Mesothelial cell of epicardium (in vitro differentiated cells): ENCODE measurements around the gene RNF207. TPM values are rescaled to one million over a fixed set of nuclear protein-coding genes. Genes with fewer than 3 reads are reported as not detected.

ENCODE experiments used
- DNase-seq, 2 experiments: peaks; one replicate each; pipeline ENCODE4 v3.0.0; 2021; ENCODE audit warnings: low spot score in 2 of 2; ENCODE audit not compliant: unreplicated experiment in 2 of 2
- H3K27ac Mint-ChIP-seq: 2 replicates; pipeline ENCODE4 v1.8.0; 2021; ENCODE audit warnings: mixed read lengths
- H3K27me3 Mint-ChIP-seq: 2 replicates; pipeline ENCODE4 v1.8.0; 2021; ENCODE audit warnings: low read depth, mixed read lengths
- H3K36me3 Mint-ChIP-seq: 2 replicates; pipeline ENCODE4 v1.8.0; 2021; ENCODE audit warnings: mixed read lengths
- H3K4me1 Mint-ChIP-seq: 2 replicates; pipeline ENCODE4 v1.8.0; 2021; ENCODE audit warnings: mixed read lengths
- H3K4me3 Mint-ChIP-seq: 2 replicates; pipeline ENCODE4 v1.8.0; 2021; ENCODE audit warnings: mild to moderate bottlenecking, moderate library complexity, mixed read lengths
- H3K9me3 Mint-ChIP-seq: 2 replicates; pipeline ENCODE4 v1.8.0; 2021; ENCODE audit warnings: mixed read lengths
- CTCF ChIP-seq: fragments of 200-600 bp; sonication (generic); IDR thresholded peaks from one replicate; pipeline ENCODE4 v1.5.0; 2021; ENCODE audit warnings: antibody characterized with exemption; ENCODE audit not compliant: unreplicated experiment
- total RNA-seq: library from RNA; stranded (reverse); gene quantifications from 3 replicates; pipeline ENCODE4 v1.2.1, GENCODE V29; 2021

Gene RNF207
- total RNA-seq, 1 donor from 2014 or later = 481 TPM

- no peaks in the 10 kb centered on the region for H3K4me1 Mint-ChIP-seq
Measured at GRCh38 chr1:6254691-6255090, 48.8 kb downstream of the RNF207 start.

GRCh38 chr1:6256645-6257044 lies 50.7 kb downstream of the RNF207 start:
- no peak for DNase-seq
- H3K27me3 Mint-ChIP-seq = peaks cover 56% of the 10 kb centered on the region

More at GRCh38 chr1:6254691-6255090, 48.8 kb downstream of the RNF207 start:
- no peak overlapping the region for H3K27ac Mint-ChIP-seq
- H3K27me3 Mint-ChIP-seq = peaks cover 69% of the 10 kb centered on the region
- no peaks in the 10 kb centered on the region for H3K36me3 Mint-ChIP-seq
- TF ChIP-seq CTCF = no peak
- DNase-seq = no peak
- no peaks in the 10 kb centered on the region for H3K9me3 Mint-ChIP-seq
- H3K4me3 Mint-ChIP-seq = no peak overlapping the region

GRCh38 chr1:6257541-6258069 lies 51.7 kb downstream of the RNF207 start:
- Mint-ChIP-seq H3K27me3 (peaks cover 50% of the 10 kb centered on the region), H3K4me3 (no peak overlapping the region)

More at GRCh38 chr1:6256645-6257044, 50.7 kb downstream of the RNF207 start:
- TF ChIP-seq CTCF = no peak
- Mint-ChIP-seq H3K9me3 (no peaks in the 10 kb centered on the region), H3K4me3 (no peak overlapping the region), H3K27ac (no peak overlapping the region), H3K4me1 (no peaks in the 10 kb centered on the region), H3K36me3 (no peaks in the 10 kb centered on the region)

GRCh38 chr1:6258675-6259074 lies 52.8 kb downstream of the RNF207 start:
- TF ChIP-seq CTCF = no peak
- Mint-ChIP-seq H3K27ac (no peak overlapping the region), H3K27me3 (peaks cover 46% of the 10 kb centered on the region), H3K36me3 (no peaks in the 10 kb centered on the region), H3K4me1 (peaks cover 4% of the 10 kb centered on the region), H3K9me3 (no peaks in the 10 kb centered on the region), H3K4me3 (no peak overlapping the region)
- DNase-seq = no peak

More at GRCh38 chr1:6257541-6258069, 51.7 kb downstream of the RNF207 start:
- Mint-ChIP-seq H3K36me3 (no peaks in the 10 kb centered on the region), H3K4me1 (peaks cover 4% of the 10 kb centered on the region), H3K9me3 (no peaks in the 10 kb centered on the region), H3K27ac (no peak overlapping the region)
- no peak for TF ChIP-seq CTCF
- DNase-seq = no peak

GRCh38 chr1:6259491-6260362 lies 53.8 kb downstream of the RNF207 start:
- peak; percentile 61 to 81 for DNase-seq
- TF ChIP-seq CTCF = no peak
- H3K9me3 Mint-ChIP-seq = no peaks in the 10 kb centered on the region
- H3K4me3 Mint-ChIP-seq = peak overlapping the region; percentile 57
- no peak overlapping the region for H3K27ac Mint-ChIP-seq
- peaks cover 4% of the 10 kb centered on the region for H3K4me1 Mint-ChIP-seq
- H3K27me3 Mint-ChIP-seq = peaks cover 41% of the 10 kb centered on the region
- no peaks in the 10 kb centered on the region for H3K36me3 Mint-ChIP-seq
